Stomach smooth muscle (tissue), 2 donors: ENCODE results near the gene TULP4.

Experiments
- H3K27ac ChIP-seq: one replicate; pipeline ENCODE4 v1.7.0; 2013; ENCODE audit warnings: mild to moderate bottlenecking, low read length, inconsistent platforms
- H3K27me3 ChIP-seq, 2 donors: one replicate each; pipeline ENCODE4 v1.7.0; 2013; ENCODE audit warnings: low read length in 2 of 2; ENCODE audit not compliant: insufficient read depth in 2 of 2, control insufficient read depth in 1 of 2
- H3K36me3 ChIP-seq, 2 donors: one replicate each; pipeline ENCODE4 v1.7.0; 2013; ENCODE audit warnings: low read length in 2 of 2; ENCODE audit not compliant: control insufficient read depth in 2 of 2, insufficient read depth in 2 of 2
- H3K4me1 ChIP-seq: one replicate; pipeline ENCODE4 v1.7.0; 2013; ENCODE audit warnings: low read length; ENCODE audit not compliant: control insufficient read depth, insufficient read depth
- H3K4me3 ChIP-seq, 2 donors: one replicate each; pipeline ENCODE4 v1.7.0; 2013; ENCODE audit warnings: low read length in 2 of 2
- H3K9ac ChIP-seq, 2 donors: one replicate each; pipeline ENCODE4 v1.7.0; 2013; ENCODE audit warnings: low read length in 2 of 2, mild to moderate bottlenecking in 1 of 2
- H3K9me3 ChIP-seq, 2 donors: one replicate each; pipeline ENCODE4 v1.7.0; 2013; ENCODE audit warnings: low read length in 2 of 2; ENCODE audit not compliant: control insufficient read depth in 2 of 2
- donor health status: healthy.
- donor health status: Pancreatic carcinoma.

Gene TULP4

DNA sequence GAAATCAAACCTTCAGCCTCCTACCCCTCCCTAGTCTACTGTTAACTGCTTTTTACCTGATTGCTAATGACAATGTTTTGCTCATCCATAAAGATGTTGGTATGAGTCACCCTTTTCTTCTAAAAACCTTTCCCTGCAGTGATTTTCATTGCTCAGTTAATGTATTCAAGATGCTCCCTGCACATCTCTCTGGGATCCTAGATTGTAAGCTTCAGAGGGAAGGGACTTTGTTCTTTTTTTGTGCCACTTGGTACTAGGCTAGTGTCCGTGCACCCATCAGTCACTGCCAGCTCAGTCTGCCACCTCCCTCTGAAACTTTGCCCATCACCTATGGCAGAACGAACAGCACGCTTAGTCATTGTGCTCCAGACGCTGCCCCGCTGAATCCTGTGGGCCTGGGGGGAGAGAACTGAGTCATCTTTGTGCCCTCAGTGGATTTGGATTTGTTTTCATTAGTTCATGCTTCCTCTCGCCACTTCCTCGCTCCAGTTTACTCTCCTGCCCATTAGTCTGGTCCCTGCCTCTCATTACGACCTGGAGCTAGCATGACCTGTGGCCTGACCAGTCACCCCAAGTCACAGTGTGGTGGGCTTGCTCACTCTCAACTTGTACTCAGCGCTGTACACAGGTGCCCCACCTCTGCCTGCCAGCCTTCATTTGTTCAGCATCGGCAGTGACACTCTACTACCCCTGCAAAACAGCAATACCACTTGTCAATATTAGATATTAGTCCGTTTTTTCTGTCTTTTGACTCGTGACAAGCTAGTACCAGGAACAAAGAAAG lies 169.6 kb downstream of the TULP4 start:
- Histone ChIP-seq H3K9me3 (no peaks in the 10 kb centered on the region), H3K27ac (no peak overlapping the region), H3K36me3 (peaks cover 24 to 40% of the 10 kb centered on the region in 2 donors), H3K9ac (no peak overlapping the region), H3K27me3 (no peaks in the 10 kb centered on the region), H3K4me3 (no peak overlapping the region), H3K4me1 (no peaks in the 10 kb centered on the region)

DNA sequence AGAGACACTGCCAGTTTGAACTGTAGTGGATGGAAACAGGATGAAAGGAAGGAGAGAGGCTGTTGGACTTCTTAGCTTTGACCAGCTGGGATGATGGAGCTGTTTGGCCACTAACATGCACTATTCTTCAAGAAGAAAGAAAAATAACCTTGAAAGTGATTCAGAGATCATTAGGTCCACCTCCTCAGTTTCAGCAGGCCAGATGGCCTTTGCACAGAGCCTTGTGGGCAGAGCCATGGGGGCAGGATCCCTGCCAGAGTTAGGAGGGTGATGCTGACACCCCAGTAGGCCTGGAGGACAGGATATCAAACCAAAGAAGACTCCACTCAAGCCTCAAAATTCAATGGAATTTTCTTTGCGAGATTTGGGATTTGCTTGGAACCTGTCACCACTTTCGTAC lies 173.2 kb downstream of the TULP4 start:
- Histone ChIP-seq H3K27me3 (no peaks in the 10 kb centered on the region), H3K9ac (no peak overlapping the region), H3K4me1 (no peaks in the 10 kb centered on the region), H3K9me3 (no peaks in the 10 kb centered on the region), H3K4me3 (no peak overlapping the region), H3K36me3 (peaks cover 18 to 32% of the 10 kb centered on the region in 2 donors), H3K27ac (no peak overlapping the region)

DNA sequence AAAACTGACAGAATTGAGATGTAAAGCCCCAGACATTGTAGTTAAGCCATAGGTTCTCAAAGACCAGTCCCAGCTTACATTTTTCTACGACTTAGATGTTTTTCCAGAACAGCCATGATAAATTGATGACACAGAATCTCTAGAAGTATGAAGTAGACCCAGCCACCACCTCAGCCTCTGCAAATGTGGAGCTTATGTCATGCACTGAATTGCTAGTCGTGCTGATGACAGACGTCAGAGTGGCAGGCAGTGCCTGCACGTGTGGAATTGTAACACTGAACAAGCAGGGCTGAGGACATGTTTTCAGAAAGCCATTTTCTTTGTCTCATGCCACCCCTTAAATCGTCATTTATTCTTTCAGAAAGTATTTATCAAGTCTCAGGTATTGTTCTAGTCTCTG lies 175.2 kb downstream of the TULP4 start:
- no peaks in the 10 kb centered on the region for H3K9me3 ChIP-seq
- H3K4me3 ChIP-seq, result no peak overlapping the region
- no peaks in the 10 kb centered on the region for H3K4me1 ChIP-seq
- no peaks in the 10 kb centered on the region for H3K27me3 ChIP-seq
- H3K27ac ChIP-seq, result no peak overlapping the region
- peaks cover 13% of the 10 kb centered on the region in 2 donors for H3K36me3 ChIP-seq
- no peak overlapping the region for H3K9ac ChIP-seq

DNA sequence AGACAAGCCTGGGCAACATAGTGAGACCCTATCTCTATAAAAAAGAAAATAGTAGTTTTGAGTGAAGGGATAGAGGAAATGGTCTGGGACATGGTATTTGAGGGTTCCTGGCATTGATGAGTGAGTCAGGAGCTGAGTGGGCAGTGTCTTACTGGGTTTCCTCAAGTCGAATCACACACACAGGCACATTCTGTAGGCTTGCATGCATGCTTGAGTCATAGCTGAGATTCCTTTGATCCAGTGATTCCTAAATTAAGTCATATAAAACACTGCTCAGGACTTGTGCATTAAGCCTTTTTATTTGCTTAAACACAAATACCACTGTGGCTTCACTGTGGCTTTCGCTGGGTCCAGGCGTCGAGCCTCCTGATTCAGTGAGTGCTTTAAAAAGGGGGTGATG lies 175.8 kb downstream of the TULP4 start:
- H3K9ac ChIP-seq, result no peak overlapping the region
- peaks cover 11 to 13% of the 10 kb centered on the region in 2 donors for H3K36me3 ChIP-seq
- no peaks in the 10 kb centered on the region for H3K4me1 ChIP-seq
- no peaks in the 10 kb centered on the region for H3K9me3 ChIP-seq
- H3K27me3 ChIP-seq, result no peaks in the 10 kb centered on the region
- H3K27ac ChIP-seq, result no peak overlapping the region
- H3K4me3 ChIP-seq, result no peak overlapping the region

DNA sequence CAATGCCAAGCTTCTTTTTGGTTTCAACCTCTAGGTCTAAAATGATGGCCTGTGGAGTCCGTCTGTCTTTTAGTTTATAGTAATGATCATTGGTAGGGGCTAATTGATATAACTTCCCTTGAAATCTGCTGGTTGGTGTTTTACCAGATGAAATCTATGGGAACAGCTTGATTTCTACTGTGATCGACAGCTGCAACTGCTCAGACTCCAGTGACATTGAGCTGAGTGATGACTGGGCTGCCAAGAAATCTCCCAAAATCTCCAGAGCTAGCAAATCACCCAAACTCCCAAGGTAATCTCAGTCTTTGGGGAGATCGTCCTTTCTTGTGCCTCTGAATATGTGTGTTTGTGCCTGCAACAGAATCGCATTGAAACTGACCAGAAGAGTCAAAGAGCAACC lies 177.2 kb downstream of the TULP4 start:
- H3K36me3 ChIP-seq, result peaks cover 9 to 16% of the 10 kb centered on the region in 2 donors
- no peaks in the 10 kb centered on the region for H3K9me3 ChIP-seq
- no peak overlapping the region for H3K4me3 ChIP-seq
- no peaks in the 10 kb centered on the region for H3K27me3 ChIP-seq
- no peak overlapping the region for H3K27ac ChIP-seq
- H3K4me1 ChIP-seq, result no peaks in the 10 kb centered on the region
- H3K9ac ChIP-seq, result no peak overlapping the region

DNA sequence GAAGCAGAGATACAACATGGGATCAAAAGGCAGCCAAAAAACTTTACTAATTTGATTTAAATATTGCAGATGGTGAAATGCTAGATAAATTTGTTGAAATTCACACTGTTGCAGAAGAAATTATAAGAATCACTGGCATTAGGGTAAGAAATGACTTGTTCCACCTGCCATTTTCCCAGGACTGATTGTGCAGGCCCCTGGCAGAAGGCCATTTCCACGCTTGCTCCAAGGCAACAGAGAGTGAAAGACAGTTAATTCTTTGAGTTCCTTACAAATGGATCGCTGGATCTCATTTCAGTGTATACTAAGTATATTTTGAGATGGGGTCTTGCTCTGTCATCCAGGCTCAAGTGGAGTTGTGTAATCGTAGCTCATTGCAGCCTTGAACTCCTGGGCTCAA lies 180.6 kb downstream of the TULP4 start:
- Histone ChIP-seq H3K9me3 (no peaks in the 10 kb centered on the region), H3K27ac (no peak overlapping the region), H3K36me3 (peaks cover 4 to 17% of the 10 kb centered on the region in 2 donors), H3K4me3 (no peak overlapping the region), H3K4me1 (no peaks in the 10 kb centered on the region), H3K27me3 (no peaks in the 10 kb centered on the region), H3K9ac (no peak overlapping the region)

DNA sequence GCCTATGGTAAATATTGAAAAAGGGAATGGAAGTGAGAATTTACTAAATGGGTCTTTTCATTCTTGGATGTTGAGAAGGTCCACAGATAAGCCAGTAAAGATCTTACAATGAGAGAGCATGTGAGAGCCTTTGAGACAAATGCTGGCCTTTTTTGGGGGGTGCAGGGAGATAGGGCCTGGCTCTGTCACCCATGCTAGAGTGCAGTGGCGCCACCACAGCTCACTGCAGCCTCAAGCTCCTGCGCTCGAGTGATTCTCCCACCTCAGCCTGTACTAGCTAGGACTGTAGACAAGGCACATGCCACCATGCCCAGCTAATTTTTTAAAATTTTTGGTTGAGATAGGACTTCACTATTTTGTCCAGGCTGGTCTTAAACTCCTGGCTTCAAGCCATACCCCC lies 184.4 kb downstream of the TULP4 start:
- Histone ChIP-seq H3K27ac (no peak overlapping the region), H3K36me3 (peaks cover 24 to 26% of the 10 kb centered on the region in 2 donors), H3K9me3 (no peaks in the 10 kb centered on the region)

DNA sequence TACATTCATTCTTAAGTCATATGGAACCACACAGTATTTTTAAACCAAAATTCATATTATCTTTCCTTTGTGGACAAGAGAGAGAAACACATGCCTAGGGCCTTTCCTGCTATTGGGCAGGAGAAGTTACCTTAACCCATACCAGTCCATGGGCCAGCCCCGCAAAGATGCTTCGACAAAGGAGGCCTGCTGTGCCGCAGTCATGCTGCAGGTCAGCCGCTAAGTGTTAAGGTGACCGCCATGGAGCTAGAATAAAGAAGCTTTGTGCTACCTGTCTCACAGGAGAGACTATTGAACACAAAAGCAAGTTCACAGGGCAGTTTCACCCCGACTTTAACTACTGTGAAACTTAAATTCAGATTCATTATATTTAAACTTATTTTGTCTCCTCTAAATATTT lies 185.4 kb downstream of the TULP4 start:
- Histone ChIP-seq H3K27me3 (no peaks in the 10 kb centered on the region), H3K4me3 (no peak overlapping the region), H3K4me1 (no peaks in the 10 kb centered on the region), H3K9ac (no peak overlapping the region), H3K27ac (no peak overlapping the region), H3K36me3 (peaks cover 25 to 28% of the 10 kb centered on the region in 2 donors), H3K9me3 (no peaks in the 10 kb centered on the region)

More for the DNA sequence above, 184.4 kb downstream of the TULP4 start:
- no peak overlapping the region for H3K4me3 ChIP-seq
- H3K27me3 ChIP-seq, result no peaks in the 10 kb centered on the region
- H3K4me1 ChIP-seq, result no peaks in the 10 kb centered on the region
- no peak overlapping the region for H3K9ac ChIP-seq

DNA sequence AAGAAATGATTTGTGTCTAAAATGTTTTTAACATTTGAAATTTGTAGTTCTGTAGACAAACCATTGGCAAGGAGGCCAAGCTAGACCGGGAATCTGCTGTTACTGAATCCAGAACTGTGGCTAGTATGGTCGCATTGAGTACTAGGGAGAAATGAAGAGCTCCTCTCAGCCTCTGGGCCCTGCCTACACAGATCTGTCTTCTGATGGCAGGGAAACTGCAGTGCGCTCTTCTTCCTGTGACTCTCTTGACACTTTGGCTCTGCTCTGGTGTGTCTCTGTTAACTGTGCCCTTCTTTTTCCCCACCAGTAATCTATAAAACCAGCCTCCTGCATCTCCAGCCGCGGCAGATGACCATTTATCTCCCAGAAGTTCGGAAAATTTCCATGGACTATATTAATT lies 186.1 kb downstream of the TULP4 start:
- H3K27ac ChIP-seq, result no peak overlapping the region
- H3K4me3 ChIP-seq, result no peak overlapping the region
- H3K27me3 ChIP-seq, result no peaks in the 10 kb centered on the region
- no peaks in the 10 kb centered on the region for H3K9me3 ChIP-seq
- H3K4me1 ChIP-seq, result no peaks in the 10 kb centered on the region
- H3K9ac ChIP-seq, result no peak overlapping the region
- peaks cover 25 to 28% of the 10 kb centered on the region in 2 donors for H3K36me3 ChIP-seq

DNA sequence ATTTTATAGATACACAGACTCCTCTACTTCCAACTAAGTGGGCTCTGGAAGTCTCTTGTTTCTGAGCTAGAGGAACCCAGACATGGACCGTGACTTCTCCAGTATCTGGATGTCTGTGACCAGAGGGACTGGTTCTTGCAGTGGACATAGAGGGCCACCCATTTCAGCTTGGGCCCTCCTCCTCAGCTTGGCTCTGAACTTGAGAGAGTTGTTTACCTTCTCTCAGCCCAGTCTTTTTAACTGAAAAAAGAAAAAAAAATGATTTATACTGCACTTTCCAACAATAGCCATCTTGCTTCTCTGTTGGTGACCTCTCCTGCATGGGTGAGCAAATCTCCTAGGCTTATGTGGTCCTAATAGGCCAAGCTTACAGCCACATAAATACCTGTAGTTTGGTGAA lies 187.3 kb downstream of the TULP4 start:
- Histone ChIP-seq H3K9me3 (no peaks in the 10 kb centered on the region), H3K36me3 (peaks cover 16 to 28% of the 10 kb centered on the region in 2 donors), H3K4me1 (no peaks in the 10 kb centered on the region), H3K27me3 (no peaks in the 10 kb centered on the region), H3K9ac (no peak overlapping the region), H3K4me3 (no peak overlapping the region), H3K27ac (no peak overlapping the region)

DNA sequence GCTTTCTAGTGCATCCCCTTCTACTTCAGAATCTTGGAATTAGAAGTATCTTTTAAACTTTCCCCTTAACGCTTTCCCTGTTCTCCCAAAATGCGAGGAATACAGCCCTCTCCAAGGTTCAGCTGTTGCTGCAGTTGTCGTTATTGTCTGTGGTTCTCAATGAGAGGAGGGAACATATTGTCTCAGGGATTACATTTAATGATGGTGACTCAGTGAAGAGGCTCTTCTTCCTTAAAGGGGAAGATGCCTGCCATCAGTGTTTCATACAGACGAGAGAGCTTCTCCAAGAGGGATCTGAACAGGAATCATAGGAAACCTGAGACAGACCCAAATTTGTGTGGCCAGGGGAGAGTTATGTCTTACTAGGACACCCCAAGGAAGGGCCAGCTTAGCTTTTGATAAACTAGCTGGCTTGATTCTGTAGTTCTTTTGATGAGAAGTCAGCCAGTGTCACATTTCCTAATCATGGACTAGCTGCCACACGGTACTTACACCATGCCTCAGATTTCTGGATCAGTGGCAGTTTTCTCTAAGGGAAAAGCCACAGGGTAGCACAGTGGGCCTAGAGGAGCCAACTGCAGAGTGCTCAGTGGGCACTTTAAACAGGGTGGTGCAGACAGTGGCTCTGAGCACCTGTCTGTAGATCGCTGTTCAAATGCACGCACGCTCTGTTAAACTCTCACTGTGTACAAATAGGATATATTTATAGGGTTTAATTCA lies 187.9 kb downstream of the TULP4 start:
- Histone ChIP-seq H3K4me1 (no peaks in the 10 kb centered on the region), H3K36me3 (peaks cover 12 to 28% of the 10 kb centered on the region in 2 donors), H3K9me3 (no peaks in the 10 kb centered on the region), H3K4me3 (no peak overlapping the region), H3K27me3 (no peaks in the 10 kb centered on the region), H3K27ac (no peak overlapping the region), H3K9ac (no peak overlapping the region)
